Loucy (cell line): ENCODE data around the gene ARMH4.

Experiments used
- EZH2phosphoT487 ChIP-seq: fragments of 200-600 bp; IDR thresholded peaks from 2 replicates; pipeline ENCODE4 v1.6.1; 2018; ENCODE audit warnings: antibody characterized with exemption, mild to moderate bottlenecking, moderate library complexity, borderline replicate concordance
- TF ChIP-seq, protein P1 (sequence below): fragments of 200-600 bp; sonication (generic); conservative IDR thresholded peaks from 2 replicates; pipeline ENCODE4 v1.5.1; 2014; ENCODE audit warnings: mild to moderate bottlenecking, antibody characterized with exemption, low read length

DNA sequence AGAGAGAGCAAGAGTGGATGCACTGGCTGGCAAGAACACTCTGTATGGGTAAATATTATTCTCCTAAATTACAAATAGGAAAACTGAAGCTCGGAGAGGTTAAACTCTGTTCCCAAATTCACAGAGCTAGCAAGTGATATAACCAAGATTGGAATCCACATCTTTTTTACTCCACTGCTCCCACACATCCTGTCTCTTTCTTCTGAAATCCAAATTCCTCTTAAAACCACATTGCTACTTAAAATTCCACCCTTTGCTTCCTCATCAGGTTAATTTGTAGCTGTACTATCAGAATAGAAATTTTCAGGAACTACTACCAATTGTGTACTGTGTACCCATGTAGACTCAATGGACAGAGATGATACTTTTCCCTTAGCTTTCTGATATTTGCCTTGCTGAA is 74.4 kb downstream of the ARMH4 start:
- TF ChIP-seq, protein P1, sequence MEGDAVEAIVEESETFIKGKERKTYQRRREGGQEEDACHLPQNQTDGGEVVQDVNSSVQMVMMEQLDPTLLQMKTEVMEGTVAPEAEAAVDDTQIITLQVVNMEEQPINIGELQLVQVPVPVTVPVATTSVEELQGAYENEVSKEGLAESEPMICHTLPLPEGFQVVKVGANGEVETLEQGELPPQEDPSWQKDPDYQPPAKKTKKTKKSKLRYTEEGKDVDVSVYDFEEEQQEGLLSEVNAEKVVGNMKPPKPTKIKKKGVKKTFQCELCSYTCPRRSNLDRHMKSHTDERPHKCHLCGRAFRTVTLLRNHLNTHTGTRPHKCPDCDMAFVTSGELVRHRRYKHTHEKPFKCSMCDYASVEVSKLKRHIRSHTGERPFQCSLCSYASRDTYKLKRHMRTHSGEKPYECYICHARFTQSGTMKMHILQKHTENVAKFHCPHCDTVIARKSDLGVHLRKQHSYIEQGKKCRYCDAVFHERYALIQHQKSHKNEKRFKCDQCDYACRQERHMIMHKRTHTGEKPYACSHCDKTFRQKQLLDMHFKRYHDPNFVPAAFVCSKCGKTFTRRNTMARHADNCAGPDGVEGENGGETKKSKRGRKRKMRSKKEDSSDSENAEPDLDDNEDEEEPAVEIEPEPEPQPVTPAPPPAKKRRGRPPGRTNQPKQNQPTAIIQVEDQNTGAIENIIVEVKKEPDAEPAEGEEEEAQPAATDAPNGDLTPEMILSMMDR = no peak
- no peak for TF ChIP-seq EZH2phosphoT487
